ENCODE data around the gene TMEM87A. TPM values are rescaled to one million over a fixed set of nuclear protein-coding genes. Genes with fewer than 3 reads are reported as not detected.

Gene TMEM87A
- total RNA-seq, 1 experiment from 2014 or later = 55.8 TPM

DNA sequence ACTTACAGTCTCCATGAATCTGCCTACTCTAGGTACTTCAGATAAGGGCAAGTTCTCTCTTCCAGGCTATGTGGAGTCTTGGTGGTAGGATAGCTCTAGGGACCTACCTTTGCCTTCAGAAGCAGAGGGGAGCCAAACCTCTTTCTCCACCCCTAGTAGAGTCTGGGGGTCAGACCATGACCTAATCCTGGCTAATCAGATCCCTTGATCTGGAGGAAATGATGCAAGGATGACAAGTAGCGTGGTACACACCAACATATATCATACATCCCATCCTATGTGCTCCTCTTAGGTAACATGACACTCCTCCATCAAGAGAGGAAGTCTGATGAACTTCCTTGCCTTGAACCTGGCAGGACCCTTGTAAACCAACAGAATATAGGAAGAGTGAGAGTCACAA, 101.4 kb downstream of the TMEM87A start:
- intact Hi-C loops (cut with micrococcal nuclease) = no loop called here
- H3K4me3 ChIP-seq (ENCODE audit: low read length) = no peak overlapping the region
- no peaks in the 10 kb centered on the region for H3K9me3 ChIP-seq (ENCODE audit: low read length)
- BruUV-seq (replicated peaks) = no TSS peak
- no peak overlapping the region for H2AFZ ChIP-seq (ENCODE audit: low read length)
- H3K27me3 ChIP-seq (ENCODE audit: low read length) = no peaks in the 10 kb centered on the region
- ChIA-PET POLR2A (ENCODE audit: unreplicated experiment) (no interaction called here), CTCF (no interaction called here)
- no peak overlapping the region for H3K4me2 ChIP-seq (ENCODE audit: low read length)
- H3K4me1 ChIP-seq (ENCODE audit: insufficient read depth, low read length) = no peaks in the 10 kb centered on the region
- peaks cover 49% of the 10 kb centered on the region for H3K36me3 ChIP-seq (ENCODE audit: low read depth, low read length)
- H3K9ac ChIP-seq (ENCODE audit: low read length) = no peak overlapping the region
- H3K9me2 ChIP-seq (replicated peaks; ENCODE audit: low read length) = no peaks in the 10 kb centered on the region
- DNase-seq (no peak), ATAC-seq (no peak)
- H4K20me1 ChIP-seq (ENCODE audit: low read length) = no peaks in the 10 kb centered on the region
- H3K27ac ChIP-seq (ENCODE audit: low read length) = no peak overlapping the region
- H3K79me2 ChIP-seq (ENCODE audit: low read length) = no peaks in the 10 kb centered on the region
- H3F3A ChIP-seq (ENCODE audit: low read length, unreplicated experiment) = no peaks in the 10 kb centered on the region
- no peak for TF ChIP-seq EZH2 (IDR thresholded peaks at IDR 0.05; ENCODE audit: low read length, unreplicated experiment)

DNA sequence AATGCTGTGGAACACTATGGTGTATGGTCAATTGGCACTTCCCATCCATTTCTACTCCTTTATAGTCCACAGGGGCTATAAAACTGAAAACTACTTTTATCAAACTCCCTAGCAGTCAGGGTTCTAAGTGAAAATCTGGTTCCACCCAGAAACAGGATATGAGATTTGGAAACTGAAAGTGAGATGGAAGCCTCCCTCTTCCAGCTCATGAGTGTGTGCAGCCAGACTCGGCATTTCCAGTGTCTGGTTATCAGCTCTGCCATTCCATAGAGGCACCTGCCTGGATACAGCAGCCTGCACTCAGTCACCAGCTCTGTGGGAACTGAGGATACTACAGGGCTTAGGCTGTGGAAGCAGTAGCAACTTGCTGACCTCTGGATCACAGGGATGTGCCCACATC, 102.1 kb downstream of the TMEM87A start:
- H3K27me3 ChIP-seq (ENCODE audit: low read length) = no peaks in the 10 kb centered on the region
- H4K20me1 ChIP-seq (ENCODE audit: low read length) = no peaks in the 10 kb centered on the region
- TF ChIP-seq EZH2 (IDR thresholded peaks at IDR 0.05; ENCODE audit: low read length, unreplicated experiment) = no peak
- no peak for TF ChIP-seq EZH2phosphoT487 (IDR thresholded peaks at IDR 0.05; ENCODE audit: borderline replicate concordance, low read length)
- TF ChIP-seq, protein P1, sequence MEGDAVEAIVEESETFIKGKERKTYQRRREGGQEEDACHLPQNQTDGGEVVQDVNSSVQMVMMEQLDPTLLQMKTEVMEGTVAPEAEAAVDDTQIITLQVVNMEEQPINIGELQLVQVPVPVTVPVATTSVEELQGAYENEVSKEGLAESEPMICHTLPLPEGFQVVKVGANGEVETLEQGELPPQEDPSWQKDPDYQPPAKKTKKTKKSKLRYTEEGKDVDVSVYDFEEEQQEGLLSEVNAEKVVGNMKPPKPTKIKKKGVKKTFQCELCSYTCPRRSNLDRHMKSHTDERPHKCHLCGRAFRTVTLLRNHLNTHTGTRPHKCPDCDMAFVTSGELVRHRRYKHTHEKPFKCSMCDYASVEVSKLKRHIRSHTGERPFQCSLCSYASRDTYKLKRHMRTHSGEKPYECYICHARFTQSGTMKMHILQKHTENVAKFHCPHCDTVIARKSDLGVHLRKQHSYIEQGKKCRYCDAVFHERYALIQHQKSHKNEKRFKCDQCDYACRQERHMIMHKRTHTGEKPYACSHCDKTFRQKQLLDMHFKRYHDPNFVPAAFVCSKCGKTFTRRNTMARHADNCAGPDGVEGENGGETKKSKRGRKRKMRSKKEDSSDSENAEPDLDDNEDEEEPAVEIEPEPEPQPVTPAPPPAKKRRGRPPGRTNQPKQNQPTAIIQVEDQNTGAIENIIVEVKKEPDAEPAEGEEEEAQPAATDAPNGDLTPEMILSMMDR (conservative IDR thresholded peaks at IDR 0.05; ENCODE audit: low read depth, low read length) = no peak
- intact Hi-C loops (cut with micrococcal nuclease) = no loop called here
- H3K79me2 ChIP-seq (ENCODE audit: low read length) = no peaks in the 10 kb centered on the region
- H3K9ac ChIP-seq (ENCODE audit: low read length) = no peak overlapping the region
- no peaks in the 10 kb centered on the region for H3K4me1 ChIP-seq (ENCODE audit: insufficient read depth, low read length)
- no peak overlapping the region for H3K27ac ChIP-seq (ENCODE audit: low read length)
- BruUV-seq (replicated peaks) = no TSS peak
- ATAC-seq (no peak), DNase-seq (no peak)
- H2AFZ ChIP-seq (ENCODE audit: low read length) = no peak overlapping the region
- no peak overlapping the region for H3K4me2 ChIP-seq (ENCODE audit: low read length)
- POLR2A ChIA-PET (ENCODE audit: unreplicated experiment) = no interaction called here
- H3K4me3 ChIP-seq (ENCODE audit: low read length) = no peak overlapping the region
- peaks cover 55% of the 10 kb centered on the region for H3K36me3 ChIP-seq (ENCODE audit: low read depth, low read length)
- no peaks in the 10 kb centered on the region for H3F3A ChIP-seq (ENCODE audit: low read length, unreplicated experiment)
- no peaks in the 10 kb centered on the region for H3K9me3 ChIP-seq (ENCODE audit: low read length)
- CTCF ChIA-PET = no interaction called here
- H3K9me2 ChIP-seq (replicated peaks; ENCODE audit: low read length) = no peaks in the 10 kb centered on the region

DNA sequence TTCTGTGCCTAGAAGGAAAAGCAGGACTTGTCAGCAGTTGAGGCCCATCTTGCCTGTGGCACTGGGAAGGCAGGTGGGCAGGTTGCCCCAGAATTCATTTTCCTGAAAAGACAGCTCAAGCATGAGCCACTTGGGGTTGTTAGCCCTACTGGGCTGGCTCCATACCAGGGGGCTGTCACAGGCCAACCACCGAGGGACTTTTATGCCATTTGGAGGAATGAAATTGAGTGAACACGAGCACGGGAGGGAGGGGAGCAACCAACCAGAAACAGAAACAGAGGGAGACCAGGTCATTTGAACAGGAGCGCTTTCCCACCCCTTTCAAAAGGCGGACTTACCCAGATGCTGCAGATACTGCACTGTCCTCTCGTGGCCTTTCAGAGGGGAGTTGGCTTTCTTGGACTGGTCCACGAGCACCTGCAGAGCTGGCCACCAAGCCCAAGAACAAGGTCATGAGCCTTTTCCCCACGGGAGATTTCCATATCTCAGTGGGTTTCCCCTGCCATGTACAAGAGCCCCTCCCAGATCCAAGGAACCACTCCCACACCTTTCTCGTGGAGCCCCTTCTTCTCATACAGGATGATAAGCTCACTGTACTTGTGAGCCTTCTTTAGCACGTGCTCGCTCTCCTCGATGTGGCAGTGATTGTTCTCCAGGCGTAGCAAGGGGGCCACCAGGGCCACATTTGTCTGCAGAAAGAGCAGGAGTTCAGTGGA, 106.8 kb downstream of the TMEM87A start:
- Histone ChIP-seq H4K20me1 (ENCODE audit: low read length) (no peaks in the 10 kb centered on the region), H3F3A (ENCODE audit: low read length, unreplicated experiment) (no peaks in the 10 kb centered on the region), H3K79me2 (ENCODE audit: low read length) (no peaks in the 10 kb centered on the region), H3K27me3 (ENCODE audit: low read length) (no peaks in the 10 kb centered on the region), H3K4me2 (ENCODE audit: low read length) (no peak overlapping the region), H3K9me3 (ENCODE audit: low read length) (no peaks in the 10 kb centered on the region), H3K9me2 (replicated peaks; ENCODE audit: low read length) (no peaks in the 10 kb centered on the region), H3K4me1 (ENCODE audit: insufficient read depth, low read length) (peaks cover 4% of the 10 kb centered on the region; the same call in 1 of the 2 replicates), H3K4me3 (ENCODE audit: low read length) (no peak overlapping the region), H2AFZ (ENCODE audit: low read length) (no peak overlapping the region), H3K36me3 (ENCODE audit: low read depth, low read length) (peaks cover 53% of the 10 kb centered on the region), H3K27ac (ENCODE audit: low read length) (no peak overlapping the region), H3K9ac (ENCODE audit: low read length) (no peak overlapping the region)
- DNase-seq (no peak), ATAC-seq (no peak)
- no TSS peak for BruUV-seq (replicated peaks)
- TF ChIP-seq EZH2phosphoT487 (IDR thresholded peaks at IDR 0.05; ENCODE audit: borderline replicate concordance, low read length) (no peak), EZH2 (IDR thresholded peaks at IDR 0.05; ENCODE audit: low read length, unreplicated experiment) (no peak)
- TF ChIP-seq, protein P1 (conservative IDR thresholded peaks at IDR 0.05; ENCODE audit: low read depth, low read length) = no peak
- POLR2A ChIA-PET (ENCODE audit: unreplicated experiment) = no interaction called here
- CTCF ChIA-PET = no interaction called here
- intact Hi-C loops (cut with micrococcal nuclease) = no loop called here
